Endothelial cell of umbilical vein (primary cell): Measurements from ENCODE around the gene ADAMTS6. TPM values are rescaled to one million over a fixed set of nuclear protein-coding genes. Genes with fewer than 3 reads are reported as not detected.

Experiments used
- BruUV-seq: library from RNA; stranded (reverse); fragments of 400-500 nt; replicated peaks from 2 replicates; lab custom pipeline; 2021; lab: Mats Ljungman, UMichigan
- CTCF ChIA-PET: fragments of 300-600, 350-600 bp; sonication (Branson Sonifier 250); formaldehyde crosslinking; loops from one replicate; lab custom pipeline; 2021; ENCODE audit warnings: antibody characterized with exemption, inconsistent platforms; lab: Charles Lee
- POLR2A ChIA-PET: fragments of 300-600, 350-600 bp; sonication (Branson Sonifier 250); formaldehyde crosslinking; loops from one replicate; lab custom pipeline; 2021; ENCODE audit warnings: antibody characterized with exemption, inconsistent platforms; lab: Charles Lee
- DNase-seq: peaks from one replicate; pipeline ENCODE4 v3.0.0-alpha.2; 2011; ENCODE audit warnings: low read depth, low spot score
- FAIRE-seq: peaks from 2 replicates; lab custom pipeline; 2011; peaks lifted over from hg19 to GRCh38; lab: Jason Lieb, UNC
- H2AFZ ChIP-seq: 2 replicates; pipeline ENCODE4 v1.6.0; 2012; ENCODE audit warnings: low read depth, low read length, control low read depth, inconsistent platforms
- H3K27ac ChIP-seq: 2 replicates; pipeline ENCODE4 v1.5.1; 2011; ENCODE audit warnings: low read depth, mild to moderate bottlenecking, control low read depth, low read length, moderate library complexity; ENCODE audit not compliant: insufficient read depth
- H3K27me3 ChIP-seq, 2 experiments: 2 replicates each; pipeline versions ENCODE4 v1.6.0 to v1.6.1; 2011; ENCODE audit warnings: low read length in 2 of 2, mixed read lengths in 1 of 2; ENCODE audit not compliant: control insufficient read depth in 2 of 2, insufficient read depth in 2 of 2
- H3K36me3 ChIP-seq, 2 experiments: 2 replicates in 1 of 2; 3 replicates in 1 of 2; pipeline ENCODE4 v1.5.1; 2011; ENCODE audit warnings: low read length in 2 of 2, mild to moderate bottlenecking in 1 of 2, moderate library complexity in 1 of 2; ENCODE audit not compliant: control insufficient read depth in 2 of 2, insufficient read depth in 2 of 2; ENCODE audit errors: extremely low read depth in 1 of 2
- H3K4me1 ChIP-seq: 3 replicates; pipeline ENCODE4 v1.5.1; 2011; ENCODE audit warnings: mild to moderate bottlenecking, low read length; ENCODE audit not compliant: control insufficient read depth, insufficient read depth; ENCODE audit errors: extremely low read depth
- H3K4me2 ChIP-seq: 2 replicates; pipeline ENCODE4 v1.6.1; 2011; ENCODE audit warnings: low read length, control low read depth, mixed read lengths; ENCODE audit not compliant: insufficient read depth
- H3K4me3 ChIP-seq, 3 experiments: fragments of 200-600 bp in 1 of 3; sonication (generic), shearing (Covaris generic) in 1 of 3; replicated peaks in 1 of 3; 2 replicates each; pipeline ENCODE4 v1.5.1; 2011 to 2016; ENCODE audit warnings: control low read depth in 3 of 3, low read length in 3 of 3, mild to moderate bottlenecking in 2 of 3, inconsistent platforms in 1 of 3, low read depth in 1 of 3, moderate library complexity in 1 of 3; ENCODE audit not compliant: insufficient read depth in 1 of 3
- H3K79me2 ChIP-seq: 2 replicates; pipeline ENCODE4 v1.6.0; 2012; ENCODE audit warnings: low read length, inconsistent platforms; ENCODE audit not compliant: control insufficient read depth, insufficient read depth
- H3K9ac ChIP-seq: replicated peaks from 2 replicates; pipeline ENCODE3; 2011; ENCODE audit warnings: low read length, control low read depth; ENCODE audit not compliant: insufficient read depth; ENCODE audit errors: extremely low read depth
- H3K9me1 ChIP-seq: replicated peaks from 3 replicates; pipeline ENCODE4 v1.6.0; 2011; ENCODE audit warnings: mild to moderate bottlenecking, low read length; ENCODE audit not compliant: control insufficient read depth, insufficient read depth; ENCODE audit errors: extremely low read depth
- H3K9me3 ChIP-seq: replicated peaks from 2 replicates; pipeline ENCODE4 v1.5.1; 2012; ENCODE audit warnings: low read length, inconsistent platforms; ENCODE audit not compliant: control insufficient read depth, insufficient read depth
- H4K20me1 ChIP-seq: replicated peaks from 2 replicates; pipeline ENCODE3; 2011; ENCODE audit warnings: mild to moderate bottlenecking, low read length; ENCODE audit not compliant: control insufficient read depth, insufficient read depth; ENCODE audit errors: extremely low read depth
- EZH2 ChIP-seq: IDR thresholded peaks from 2 replicates; pipeline ENCODE4 v1.6.1; 2012; ENCODE audit warnings: borderline replicate concordance, low read depth, mild to moderate bottlenecking, moderate library complexity, low read length, inconsistent platforms; ENCODE audit not compliant: severe bottlenecking
- FOS ChIP-seq: IDR thresholded peaks from 2 replicates; pipeline ENCODE4 v1.6.1; 2011; ENCODE audit warnings: mild to moderate bottlenecking, low read length, moderate library complexity, borderline replicate concordance; ENCODE audit not compliant: insufficient read depth
- GATA2 ChIP-seq: IDR thresholded peaks from 2 replicates; pipeline ENCODE4 v1.7.0; 2011; ENCODE audit warnings: low read depth, mild to moderate bottlenecking, moderate library complexity, mixed read lengths, low read length; ENCODE audit not compliant: insufficient read length, insufficient read depth
- JUN ChIP-seq: IDR thresholded peaks from 2 replicates; pipeline ENCODE4 v1.6.1; 2011; ENCODE audit warnings: borderline replicate concordance, low read depth; ENCODE audit not compliant: insufficient read length, insufficient read depth
- MYC ChIP-seq: IDR thresholded peaks from one replicate; pipeline ENCODE4 v1.6.1; 2011; ENCODE audit warnings: mild to moderate bottlenecking, low read depth, low read length
- POLR2A ChIP-seq: IDR thresholded peaks from 2 replicates; pipeline ENCODE4 v1.6.1; 2012; ENCODE audit warnings: low read depth, mild to moderate bottlenecking, control low read depth, low read length
- POLR2AphosphoS5 ChIP-seq: IDR thresholded peaks from 2 replicates; pipeline ENCODE4 v1.6.1; 2012; ENCODE audit warnings: low read depth, mild to moderate bottlenecking, control low read depth, low read length, moderate library complexity; ENCODE audit not compliant: insufficient read depth
- dilution Hi-C: fragments of 300-500 bp; cut with MboI; formaldehyde crosslinking; loops from one replicate; pipeline ENCODE4 v1.15.0; 2019; ENCODE audit warnings: low sequenced_read_pairs; ENCODE audit not compliant: extremely low pct_ligation_motif_present
- intact Hi-C: fragments of 100-400 bp; cut with micrococcal nuclease; formaldehyde crosslinking; loops from one replicate; pipeline ENCODE4 v1.10.0; 2022
- polyA plus RNA-seq, 4 experiments: library from polyadenylated mRNA; depleted of rRNA in 3 of 4; stranded (reverse) in 3 of 4; unstranded in 1 of 4; fragments of >200 nt; gene quantifications; 2 replicates each; pipeline versions ENCODE4 v1.2.1 to v1.2.3, GENCODE V29; 2011 to 2012; ENCODE audit warnings: missing spikeins in 1 of 4
- total RNA-seq: library from RNA; stranded (reverse); gene quantifications from 2 replicates; pipeline ENCODE4 v1.2.3, GENCODE V29; 2021
- TF ChIP-seq, protein P1 (sequence below), 2 donors: IDR thresholded peaks; 1 replicate in 1 of 2; 2 replicates in 1 of 2; pipeline ENCODE4 v1.5.1; 2011; ENCODE audit warnings: low read length in 2 of 2, mild to moderate bottlenecking in 2 of 2, moderate library complexity in 2 of 2, control low read depth in 1 of 2, inconsistent platforms in 1 of 2, low read depth in 1 of 2; ENCODE audit not compliant: insufficient read depth in 1 of 2; ENCODE audit errors: extremely low read depth in 1 of 2
- TF ChIP-seq, protein P2 (sequence below): IDR thresholded peaks from 2 replicates; pipeline ENCODE4 v1.6.1; 2011; ENCODE audit not compliant: insufficient read depth, insufficient read length

The ADAMTS6 gene
- total and polyA plus RNA-seq, 2 donors (not counting 3 experiments of a cell fraction or from before 2014, with no cell fraction given): 20.4 to 43.4 TPM

DNA sequence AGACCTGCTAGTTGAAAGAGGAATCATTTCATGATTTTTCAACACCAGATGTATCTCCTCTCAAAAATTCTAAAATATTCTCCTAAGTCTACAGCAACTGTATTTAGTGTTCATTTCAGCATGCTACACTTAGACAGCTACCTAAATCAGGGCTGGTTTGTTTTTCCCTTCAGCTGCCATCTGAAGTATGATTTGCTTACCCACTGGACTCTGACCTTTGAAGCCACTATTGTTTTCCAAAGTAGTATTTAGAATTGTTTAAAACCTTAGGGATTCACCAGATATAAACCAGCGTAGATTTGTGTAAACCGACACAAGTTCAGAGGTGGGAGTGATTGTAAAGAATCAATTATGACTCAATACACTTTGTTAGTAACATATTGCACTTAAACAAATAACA is 193.1 kb downstream of the ADAMTS6 start:
- Histone ChIP-seq H3K79me2 (no peaks in the 10 kb centered on the region), H3K4me3 (no peak overlapping the region), H3K36me3 (peaks cover 0 to under 1% of the 10 kb centered on the region in 2 experiments), H3K9me1 (no peaks in the 10 kb centered on the region), H3K9me3 (no peaks in the 10 kb centered on the region), H3K4me2 (no peak overlapping the region), H3K27me3 (no peaks in the 10 kb centered on the region), H3K27ac (no peak overlapping the region), H3K9ac (no peak overlapping the region), H2AFZ (no peak overlapping the region), H4K20me1 (no peaks in the 10 kb centered on the region), H3K4me1 (peaks cover 5% of the 10 kb centered on the region)
- dilution Hi-C loops (no loop called here), intact Hi-C loops (no loop called here)
- POLR2A ChIA-PET: no interaction called here
- CTCF ChIA-PET: no interaction called here
- BruUV-seq: no TSS peak
- FAIRE-seq (no peak), DNase-seq (no peak)
- TF ChIP-seq FOS (no peak), EZH2 (no peak), MYC (no peak), POLR2A (no peak), POLR2AphosphoS5 (no peak), JUN (no peak), GATA2 (no peak)
- TF ChIP-seq, protein P1, sequence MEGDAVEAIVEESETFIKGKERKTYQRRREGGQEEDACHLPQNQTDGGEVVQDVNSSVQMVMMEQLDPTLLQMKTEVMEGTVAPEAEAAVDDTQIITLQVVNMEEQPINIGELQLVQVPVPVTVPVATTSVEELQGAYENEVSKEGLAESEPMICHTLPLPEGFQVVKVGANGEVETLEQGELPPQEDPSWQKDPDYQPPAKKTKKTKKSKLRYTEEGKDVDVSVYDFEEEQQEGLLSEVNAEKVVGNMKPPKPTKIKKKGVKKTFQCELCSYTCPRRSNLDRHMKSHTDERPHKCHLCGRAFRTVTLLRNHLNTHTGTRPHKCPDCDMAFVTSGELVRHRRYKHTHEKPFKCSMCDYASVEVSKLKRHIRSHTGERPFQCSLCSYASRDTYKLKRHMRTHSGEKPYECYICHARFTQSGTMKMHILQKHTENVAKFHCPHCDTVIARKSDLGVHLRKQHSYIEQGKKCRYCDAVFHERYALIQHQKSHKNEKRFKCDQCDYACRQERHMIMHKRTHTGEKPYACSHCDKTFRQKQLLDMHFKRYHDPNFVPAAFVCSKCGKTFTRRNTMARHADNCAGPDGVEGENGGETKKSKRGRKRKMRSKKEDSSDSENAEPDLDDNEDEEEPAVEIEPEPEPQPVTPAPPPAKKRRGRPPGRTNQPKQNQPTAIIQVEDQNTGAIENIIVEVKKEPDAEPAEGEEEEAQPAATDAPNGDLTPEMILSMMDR (IDR thresholded peaks at IDR 0.05; ENCODE audit: extremely low read depth in 1 of 2, insufficient read depth in 1 of 2, low read depth in 1 of 2, low read length in 2 of 2): no peak
- TF ChIP-seq, protein P2, sequence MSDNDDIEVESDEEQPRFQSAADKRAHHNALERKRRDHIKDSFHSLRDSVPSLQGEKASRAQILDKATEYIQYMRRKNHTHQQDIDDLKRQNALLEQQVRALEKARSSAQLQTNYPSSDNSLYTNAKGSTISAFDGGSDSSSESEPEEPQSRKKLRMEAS: no peak
